Left ventricle myocardium inferior (tissue), 1 donor: ENCODE results near the gene AFMID. TPM values are rescaled to one million over a fixed set of nuclear protein-coding genes. Genes with fewer than 3 reads are reported as not detected.
A peak's percentile ranks its signal among the peaks of the same experiment; 100 is the strongest.

Experiments used
- DNase-seq: peaks from one replicate; pipeline ENCODE4 v3.0.0-alpha.2; 2020
- H3K27ac ChIP-seq: fragments of 200-600 bp; replicated peaks from 2 replicates; pipeline ENCODE4 v1.8.0; 2021
- H3K27me3 ChIP-seq: fragments of 200-600 bp; 2 replicates; pipeline ENCODE4 v1.8.0; 2021; ENCODE audit warnings: low read depth
- H3K36me3 ChIP-seq: fragments of 200-600 bp; 2 replicates; pipeline ENCODE4 v1.8.0; 2021
- H3K4me1 ChIP-seq: fragments of 200-600 bp; 2 replicates; pipeline ENCODE4 v1.8.0; 2021
- H3K4me3 ChIP-seq: fragments of 200-600 bp; 2 replicates; pipeline ENCODE4 v1.8.0; 2021; ENCODE audit warnings: mild to moderate bottlenecking, moderate library complexity
- H3K9me3 ChIP-seq: fragments of 200-600 bp; replicated peaks from 2 replicates; pipeline ENCODE4 v1.8.0; 2021
- CTCF ChIP-seq: fragments of 200-600 bp; IDR thresholded peaks from 2 replicates; pipeline ENCODE4 v1.8.0; 2021; ENCODE audit warnings: antibody characterized with exemption, mild to moderate bottlenecking, borderline replicate concordance
- intact Hi-C: fragments of 100-400 bp; cut with micrococcal nuclease; formaldehyde crosslinking; loops from one replicate; pipeline ENCODE4 v1.11.0; 2022
- total RNA-seq: library from RNA; stranded (reverse); fragmentation: NEBNext Ultra II Directional; extraction: Animal tissue kit (Norgen Biotek cat#: 25700); gene quantifications from one replicate; pipeline ENCODE4 v1.2.1, GENCODE V29; 2021
- donor health status: DM: no; HTN: yes; CAD: no; lungs with severe emphysema.

Gene AFMID
- total RNA-seq, 1 donor from 2014 or later: 22.5 TPM

- TF ChIP-seq CTCF: no peak
- Histone ChIP-seq H3K36me3 (no peaks in the 10 kb centered on the region), H3K4me1 (no peaks in the 10 kb centered on the region), H3K27me3 (no peaks in the 10 kb centered on the region), H3K9me3 (no peaks in the 10 kb centered on the region), H3K4me3 (no peak overlapping the region), H3K27ac (no peak overlapping the region)
- no peak for DNase-seq
- intact Hi-C loops: no loop called here
Observed at GRCh38 chr17:78241277-78242023, 54.3 kb downstream of the AFMID start.

GRCh38 chr17:78242024-78242742 is 55.0 kb downstream of the AFMID start:
- Histone ChIP-seq H3K27me3 (no peaks in the 10 kb centered on the region), H3K27ac (no peak overlapping the region), H3K36me3 (no peaks in the 10 kb centered on the region), H3K9me3 (no peaks in the 10 kb centered on the region), H3K4me3 (no peak overlapping the region), H3K4me1 (no peaks in the 10 kb centered on the region)
- intact Hi-C loops: no loop called here
- TF ChIP-seq CTCF: no peak
- no peak for DNase-seq

GRCh38 chr17:78247304-78247703 is 60.1 kb downstream of the AFMID start:
- H3K27me3 ChIP-seq: no peaks in the 10 kb centered on the region
- H3K9me3 ChIP-seq: no peaks in the 10 kb centered on the region
- no peak overlapping the region for H3K4me3 ChIP-seq
- H3K4me1 ChIP-seq: peaks cover 12% of the 10 kb centered on the region
- H3K36me3 ChIP-seq: no peaks in the 10 kb centered on the region
- no peak for DNase-seq
- no peak overlapping the region for H3K27ac ChIP-seq
- intact Hi-C loops: no loop called here
- no peak for TF ChIP-seq CTCF

- Histone ChIP-seq H3K4me3 (no peak overlapping the region), H3K36me3 (no peaks in the 10 kb centered on the region), H3K9me3 (no peaks in the 10 kb centered on the region), H3K27ac (peak overlapping the region; percentile 12), H3K27me3 (no peaks in the 10 kb centered on the region), H3K4me1 (peaks cover 12% of the 10 kb centered on the region)
- no peak for TF ChIP-seq CTCF
- DNase-seq: no peak
- intact Hi-C loops: no loop called here
Observed at GRCh38 chr17:78248051-78248914, 61.1 kb downstream of the AFMID start.

GRCh38 chr17:78249074-78249817 is 62.1 kb downstream of the AFMID start:
- TF ChIP-seq CTCF: no peak
- Histone ChIP-seq H3K36me3 (no peaks in the 10 kb centered on the region), H3K9me3 (no peaks in the 10 kb centered on the region), H3K27ac (no peak overlapping the region), H3K4me3 (no peak overlapping the region), H3K4me1 (peaks cover 20% of the 10 kb centered on the region), H3K27me3 (no peaks in the 10 kb centered on the region)
- DNase-seq: no peak
- intact Hi-C loops: no loop called here
